HG03139 (cell line): ENCODE measurements around the gene RGL1.

Source experiments
- ATAC-seq: cut with Tn5 transposase; IDR thresholded peaks from one replicate; pipeline ENCODE4 v1.9.1; 2021; ENCODE audit not compliant: unreplicated experiment

Gene RGL1

GRCh38 chr1:183912265-183912886 lies 107.5 kb downstream of the RGL1 start:
- ATAC-seq: peak; percentile 48

GRCh38 chr1:183913567-183913993 lies 108.7 kb downstream of the RGL1 start:
- ATAC-seq: no peak

- no peak for ATAC-seq
Observed at GRCh38 chr1:183914276-183914675, 109.4 kb downstream of the RGL1 start.

DNA sequence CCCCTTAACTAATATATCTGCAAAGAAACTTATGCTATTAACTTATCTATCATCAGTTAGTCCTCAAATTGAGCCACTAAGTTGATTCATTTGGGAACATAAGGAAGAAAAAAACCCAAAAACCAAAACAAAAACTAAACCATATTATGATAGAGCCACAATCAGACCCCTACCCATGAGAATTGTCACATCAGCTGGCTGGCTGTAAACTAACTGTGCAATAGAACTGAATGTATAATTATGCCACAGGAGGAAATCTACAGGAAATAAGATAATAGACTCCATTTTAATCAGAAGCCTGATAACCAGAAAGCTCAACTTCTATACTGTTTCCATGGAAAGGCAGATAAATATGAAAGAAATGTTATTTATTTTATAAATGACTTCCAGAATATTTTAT lies 110.0 kb downstream of the RGL1 start:
- ATAC-seq: no peak

DNA sequence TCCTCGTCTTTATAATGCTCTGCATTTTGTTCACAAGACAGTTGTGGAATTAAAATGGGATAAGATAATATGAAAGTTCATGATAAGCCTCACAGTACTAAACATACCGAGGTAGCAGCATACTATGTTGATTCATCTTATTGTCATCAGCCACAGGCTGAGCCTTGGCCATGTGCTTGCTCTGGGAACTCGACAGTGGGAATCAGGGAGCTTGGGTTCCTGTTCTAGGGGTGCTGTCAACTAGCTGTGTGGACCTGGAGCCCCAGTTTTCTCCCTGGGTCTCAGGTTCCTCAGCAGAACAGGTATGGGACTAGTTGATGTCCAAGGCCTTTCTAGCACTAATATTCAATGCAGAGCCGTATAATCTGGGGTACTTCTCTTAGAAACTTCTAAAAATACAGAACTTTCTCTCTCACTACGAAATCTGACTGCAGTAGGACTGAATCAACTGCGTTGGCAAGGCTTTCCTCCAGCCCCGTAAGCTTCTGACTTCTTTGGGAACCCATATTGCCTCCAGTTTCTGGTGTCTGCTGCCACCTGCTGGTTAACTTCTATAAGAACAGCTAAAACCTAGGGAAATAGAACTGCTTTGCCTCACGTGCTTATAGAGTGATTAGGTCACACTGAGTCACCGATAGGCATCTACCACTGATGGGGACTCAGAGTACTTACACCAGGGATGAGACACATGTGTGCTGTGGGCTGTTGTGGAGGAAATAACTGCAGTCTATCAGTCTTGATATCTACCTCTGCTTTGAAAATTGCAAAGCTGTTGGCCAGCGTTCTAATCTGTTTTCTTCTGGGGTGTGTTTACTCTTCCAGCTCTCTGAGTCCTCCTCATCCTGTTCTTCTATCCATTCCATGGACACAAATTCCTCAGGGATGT lies 110.9 kb downstream of the RGL1 start:
- no peak for ATAC-seq

DNA sequence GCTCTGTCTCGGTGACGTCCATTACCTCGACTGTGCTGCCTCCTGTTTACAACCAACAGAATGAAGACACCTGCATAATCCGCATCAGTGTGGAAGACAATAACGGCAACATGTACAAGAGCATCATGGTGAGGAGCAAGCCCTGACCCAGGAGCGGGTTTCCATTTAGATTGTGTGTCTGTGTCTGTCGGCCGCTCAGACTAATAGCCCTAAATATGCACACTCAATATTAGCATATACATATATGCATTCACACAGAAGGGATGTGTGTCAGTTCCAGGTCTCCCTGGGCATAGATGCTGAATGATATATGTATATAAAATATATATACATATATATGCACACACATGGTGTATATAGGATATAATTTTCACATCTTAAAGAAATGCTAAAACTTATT lies 111.7 kb downstream of the RGL1 start:
- no peak for ATAC-seq

- no peak for ATAC-seq
Observed at GRCh38 chr1:183918589-183918988, 113.7 kb downstream of the RGL1 start.

DNA sequence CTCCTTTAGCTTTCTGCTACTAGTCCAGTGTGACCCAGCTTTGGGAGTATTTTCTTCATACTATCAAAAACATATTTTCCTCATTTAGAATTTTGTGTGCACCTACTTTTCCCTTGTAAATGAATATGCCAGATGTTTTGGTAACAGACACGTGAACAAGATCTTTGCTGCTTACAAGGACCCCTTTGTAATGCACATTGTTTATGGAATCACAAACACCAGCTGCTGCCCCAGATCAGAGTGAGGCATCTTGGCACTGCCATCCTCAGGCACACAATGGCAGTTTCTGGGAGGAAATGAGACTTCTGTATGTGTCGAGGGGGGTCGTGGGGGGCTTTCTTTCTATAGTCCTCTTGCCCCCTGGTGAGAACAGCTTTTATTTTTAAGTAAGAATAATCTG lies 115.7 kb downstream of the RGL1 start:
- ATAC-seq: no peak

- ATAC-seq: no peak
Observed at GRCh38 chr1:183922197-183922596, 117.3 kb downstream of the RGL1 start.

DNA sequence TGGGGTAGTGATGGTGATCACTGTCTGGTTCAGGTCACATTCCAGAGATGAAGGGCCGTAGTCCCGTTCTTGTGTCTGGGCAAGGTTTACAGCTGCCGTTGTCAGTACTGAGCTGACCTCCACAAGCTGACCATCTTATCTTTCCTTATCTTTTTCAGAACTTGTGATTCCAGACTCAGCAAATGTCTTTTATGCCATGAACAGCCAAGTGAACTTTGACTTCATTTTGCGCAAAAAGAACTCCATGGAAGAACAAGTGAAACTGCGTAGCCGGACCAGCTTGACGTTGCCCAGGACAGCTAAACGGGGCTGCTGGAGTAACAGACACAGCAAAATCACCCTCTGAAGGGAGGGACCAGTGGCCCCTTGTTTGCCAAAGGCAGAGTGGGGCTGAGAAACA lies 121.0 kb downstream of the RGL1 start:
- ATAC-seq: no peak

DNA sequence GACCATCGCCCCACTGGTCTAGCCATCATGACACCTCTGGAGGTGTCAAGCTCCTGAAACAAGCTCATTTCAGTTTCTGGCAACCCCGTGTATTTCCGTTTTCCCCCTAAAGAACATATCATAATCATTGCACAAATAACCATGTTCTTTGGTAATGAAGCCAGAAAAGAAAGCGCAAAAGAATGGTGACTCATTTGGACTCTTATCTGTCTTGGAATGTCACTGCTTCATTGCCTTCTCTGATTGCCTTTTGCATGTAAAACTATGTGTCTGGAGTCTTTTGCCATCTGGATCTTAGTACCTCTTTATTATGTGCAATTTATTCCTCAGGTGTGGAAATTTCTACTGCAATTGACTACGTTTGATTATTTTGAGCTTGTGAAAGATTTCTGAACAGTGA lies 122.1 kb downstream of the RGL1 start:
- ATAC-seq: no peak

GRCh38 chr1:183931646-183932271 lies 126.8 kb downstream of the RGL1 start:
- ATAC-seq: no peak

DNA sequence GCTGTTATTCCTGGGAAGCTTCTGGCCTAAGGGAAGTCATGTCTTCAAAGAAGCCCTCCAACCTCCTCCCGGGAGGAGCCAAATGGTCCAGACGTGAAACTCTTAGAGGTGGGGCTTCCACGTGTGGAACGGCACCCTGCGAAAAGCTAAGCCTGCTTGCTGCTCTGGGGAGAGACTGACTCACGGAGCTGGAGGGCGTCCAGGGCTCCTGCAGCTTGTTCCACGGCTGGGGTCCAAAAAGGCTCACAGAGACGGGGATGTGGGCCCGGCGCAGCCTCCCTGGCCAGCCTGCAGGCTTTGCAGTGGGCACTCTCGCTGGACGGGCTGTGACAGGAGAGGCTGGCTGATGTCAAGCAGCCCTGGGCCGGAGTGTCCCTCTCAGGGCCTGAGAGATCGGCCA lies 127.5 kb downstream of the RGL1 start:
- ATAC-seq: no peak

- ATAC-seq: no peak
Observed at GRCh38 chr1:183933528-183934179, 128.7 kb downstream of the RGL1 start.

GRCh38 chr1:183934314-183934713 lies 129.4 kb downstream of the RGL1 start:
- ATAC-seq: no peak

GRCh38 chr1:183936009-183936408 lies 131.1 kb downstream of the RGL1 start:
- no peak for ATAC-seq

GRCh38 chr1:183936791-183937190 lies 131.9 kb downstream of the RGL1 start:
- no peak for ATAC-seq

DNA sequence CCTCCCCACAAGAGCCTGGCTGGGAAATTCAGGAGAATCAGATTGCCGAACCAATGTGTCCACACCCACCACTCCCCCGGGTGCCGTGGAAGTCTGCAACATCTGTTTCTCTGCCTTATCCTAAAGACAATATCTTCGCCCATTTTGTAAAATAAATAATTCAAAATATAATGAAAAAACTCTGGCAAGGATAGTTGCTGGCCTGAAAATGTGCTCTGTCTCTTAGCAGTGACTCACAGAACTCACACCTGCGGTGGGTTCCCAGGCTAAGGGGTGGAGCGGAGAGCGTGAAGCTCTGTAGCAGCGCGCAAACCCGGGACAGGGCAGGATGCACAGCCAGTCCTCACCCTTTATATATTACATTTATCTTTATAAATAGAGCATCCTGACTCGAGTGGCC lies 132.7 kb downstream of the RGL1 start:
- no peak for ATAC-seq

GRCh38 chr1:183941001-183941400 lies 136.1 kb downstream of the RGL1 start:
- no peak for ATAC-seq

DNA sequence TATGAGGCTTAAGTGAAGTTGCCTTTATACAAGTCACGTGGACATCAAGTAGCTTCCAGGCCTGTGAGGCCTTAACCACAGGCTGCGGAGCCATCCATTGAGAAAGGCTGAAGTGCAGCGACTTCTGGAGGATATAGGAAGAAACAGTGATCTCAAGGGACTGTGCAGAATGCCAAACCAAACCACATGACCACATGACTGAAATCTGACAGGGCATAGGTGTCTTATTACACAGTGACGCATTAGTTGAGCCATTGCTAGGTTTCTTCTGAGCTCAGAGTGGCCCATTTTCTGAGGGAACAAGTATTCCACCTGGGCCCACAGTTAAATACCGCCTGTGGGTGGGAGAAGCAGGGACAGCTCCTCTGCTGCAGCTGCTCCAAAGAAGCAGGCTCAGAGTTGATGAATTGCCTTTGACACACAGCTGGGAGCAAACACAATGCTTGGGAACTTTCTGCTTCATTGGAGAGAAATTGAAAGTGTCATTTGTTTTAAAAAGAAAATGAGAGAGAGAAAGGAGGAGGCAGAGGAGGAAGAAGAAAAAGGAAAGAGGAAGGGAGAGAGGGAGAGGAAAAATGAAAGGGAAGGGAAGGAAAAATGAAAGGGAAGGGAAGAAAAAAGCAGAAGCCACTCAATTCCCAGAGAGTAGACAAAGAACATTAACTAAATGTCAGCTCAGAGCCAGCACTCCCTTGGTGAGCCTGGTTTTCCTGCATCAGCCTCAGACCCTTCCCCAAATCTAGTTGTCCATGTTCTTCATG lies 138.2 kb downstream of the RGL1 start:
- peak; percentile 70 for ATAC-seq
